ENCODE results near the gene CYB5R4. TPM values are rescaled to one million over a fixed set of nuclear protein-coding genes. Genes with fewer than 3 reads are reported as not detected.

CYB5R4 gene
- polyA plus RNA-seq, 1 of the 3 experiments (the other 2 are of a cell fraction), result 3.3 TPM

DNA sequence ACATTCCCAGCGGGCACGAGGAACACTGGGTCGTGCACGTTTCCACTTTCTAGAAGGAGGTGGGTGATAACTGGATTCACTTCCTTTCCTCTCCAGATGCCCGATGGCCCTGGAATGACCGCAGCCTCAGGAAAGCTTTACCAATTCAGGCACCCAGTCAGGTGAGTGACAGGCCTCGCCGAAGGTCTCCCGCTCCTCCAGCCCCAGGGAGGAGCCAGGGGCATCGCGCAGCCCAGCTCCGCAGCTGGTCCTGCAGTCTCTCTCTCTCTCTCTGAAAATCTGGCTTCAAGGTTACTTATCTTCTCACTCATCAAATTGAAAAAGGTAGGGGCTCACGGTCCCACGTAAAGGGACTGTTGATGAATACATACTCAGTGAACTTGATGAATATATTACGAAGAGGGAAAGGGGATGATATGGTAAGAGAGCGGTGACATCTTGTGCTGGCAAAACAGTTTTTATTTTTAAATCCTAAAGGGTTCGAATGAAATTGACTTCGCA lies 5.4 kb upstream of the CYB5R4 start:
- Histone ChIP-seq H3K27me3 (ENCODE audit: insufficient read depth) (peaks cover 33% of the 10 kb centered on the region), H4K20me1 (ENCODE audit: insufficient read depth) (no peaks in the 10 kb centered on the region), H3F3A (replicated peaks; ENCODE audit: insufficient read depth) (no peaks in the 10 kb centered on the region), H3K9ac (no peak overlapping the region), H2AFZ (ENCODE audit: low read depth) (no peak overlapping the region), H3K36me3 (replicated peaks in 1 of 2; ENCODE audit: control insufficient read depth in 1 of 2, insufficient read depth in 2 of 2, low read length in 1 of 2) (no peaks in the 10 kb centered on the region), H3K79me2 (ENCODE audit: insufficient read depth) (no peaks in the 10 kb centered on the region), H3K4me2 (peak overlapping the region; percentile 65), H3K9me3 (no peaks in the 10 kb centered on the region), H3K4me1 (ENCODE audit: control insufficient read depth in 1 of 2, insufficient read depth in 2 of 2, low read depth in 1 of 2, low read length in 1 of 2) (peaks cover 0 to 11% of the 10 kb centered on the region in 2 experiments; a peak in 2 of 4 replicates), H3K27ac (ENCODE audit: low read depth in 2 of 2, low read length in 1 of 2) (peak overlapping the region in 1 of 2 experiments; percentile 87; a peak in 2 of 4 replicates), H3K4me3 (ENCODE audit: low read depth in 2 of 2, low read length in 1 of 2) (peak overlapping the region; percentile 57 to 59; a peak in 3 of 4 replicates), H3K9me2 (no peaks in the 10 kb centered on the region)
- peak; percentile 65 for DNase-seq
- WGBS (ENCODE audit: low lambda C conversion rate), result 17% methylated on average over 17 of the region's 18 CpGs
- ChIA-PET CTCF (interaction anchor here (1.0 kb wide), 1 partner anchor 238 kb away, joined by 3 read pairs; no protein-coding TSS in a partner anchor), POLR2A (interaction anchor here (1.1 to 2.8 kb wide), 3 partner anchors 145 to 373 kb away, joined by 3 to 27 read pairs (median 14); partner anchors contain the start of genes CEP162 and SNAP91)
- TF ChIP-seq RAD21 (IDR thresholded peaks at IDR 0.05; ENCODE audit: low read length), result 0 out of 2 replicates have a peak, but pooled peaks have one; percentile 5
- peak; percentile 64 for TF ChIP-seq GATA2 (CRISPR knock-in tag; IDR thresholded peaks at IDR 0.05)
- TF ChIP-seq TEAD4 (IDR thresholded peaks at IDR 0.05; ENCODE audit: borderline replicate concordance, insufficient read depth), result no peak
- no peak for TF ChIP-seq FOSL2 (IDR thresholded peaks at IDR 0.05; ENCODE audit: borderline replicate concordance, low read depth)
- TF ChIP-seq CHD2 (IDR thresholded peaks at IDR 0.05; ENCODE audit: low read length, partially characterized antibody), result no peak

DNA sequence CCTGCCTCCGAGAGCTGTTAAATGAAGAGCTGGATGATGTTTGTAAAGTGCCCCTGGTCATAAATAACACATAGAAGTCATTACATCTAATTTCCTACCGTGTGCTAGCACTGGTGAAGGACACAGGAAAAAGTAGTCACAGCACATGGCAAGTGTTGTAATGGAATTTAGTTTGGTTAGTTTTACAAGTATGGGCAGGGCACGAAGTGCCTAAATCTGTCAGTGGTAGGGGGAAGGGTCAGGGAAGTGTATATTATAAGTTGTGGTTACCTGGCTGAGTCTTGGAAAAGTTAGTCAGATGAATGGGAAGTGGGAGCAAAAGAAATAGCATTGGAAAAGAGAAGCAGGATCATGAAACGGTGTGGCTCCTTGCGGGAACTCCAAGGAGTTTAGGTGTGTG lies 4.7 kb upstream of the CYB5R4 start:
- no peak for TF ChIP-seq JUND (IDR thresholded peaks at IDR 0.05)
- no peak for TF ChIP-seq POLR2AphosphoS5 (IDR thresholded peaks at IDR 0.05; ENCODE audit: low read depth, low read length)
- no peak for TF ChIP-seq NFIC (IDR thresholded peaks at IDR 0.05; ENCODE audit: borderline replicate concordance)
- no peak for TF ChIP-seq TCF12 (IDR thresholded peaks at IDR 0.05)
- no peak for TF ChIP-seq EP300 (IDR thresholded peaks at IDR 0.05; ENCODE audit: borderline replicate concordance in 1 of 2, low read depth in 1 of 2, low read length in 1 of 2)
- TF ChIP-seq CHD2 (IDR thresholded peaks at IDR 0.05; ENCODE audit: low read length, partially characterized antibody), result no peak
- no peak for TF ChIP-seq NRF1 (IDR thresholded peaks at IDR 0.05; ENCODE audit: low read depth, low read length)
- no peak for TF ChIP-seq ELF1 (IDR thresholded peaks at IDR 0.05)
- no peak for DNase-seq
- H3K27me3 ChIP-seq (ENCODE audit: insufficient read depth), result peaks cover 33% of the 10 kb centered on the region
- H3K27ac ChIP-seq (ENCODE audit: low read depth in 2 of 2, low read length in 1 of 2), result peak overlapping the region in 1 of 2 experiments; percentile 28; a peak in 1 of 4 replicates
- 0 out of 2 replicates have a peak, but pooled peaks cover under 1% of the 10 kb centered on the region for H3K79me2 ChIP-seq (ENCODE audit: insufficient read depth)
- no peaks in the 10 kb centered on the region for H3K9me3 ChIP-seq
- H3K4me3 ChIP-seq (ENCODE audit: low read depth in 2 of 2, low read length in 1 of 2), result peak overlapping the region in 1 of 2 experiments; percentile 59; a peak in 2 of 4 replicates
- no peak overlapping the region for H3K4me2 ChIP-seq
- H2AFZ ChIP-seq (ENCODE audit: low read depth), result no peak overlapping the region
- H3F3A ChIP-seq (replicated peaks; ENCODE audit: insufficient read depth), result no peaks in the 10 kb centered on the region
- ChIA-PET POLR2A (interaction anchor here (2.8 kb wide), 1 partner anchor 239 kb away, joined by 27 read pairs; no protein-coding TSS in a partner anchor), CTCF (interaction anchor here (1.0 kb wide), 1 partner anchor 239 kb away, joined by 3 read pairs; no protein-coding TSS in a partner anchor)
- WGBS (ENCODE audit: low lambda C conversion rate), result 70% methylated on average over 5 of the region's 5 CpGs
- no peaks in the 10 kb centered on the region for H4K20me1 ChIP-seq (ENCODE audit: insufficient read depth)
- no peaks in the 10 kb centered on the region for H3K9me2 ChIP-seq
- peaks cover 0 to 11% of the 10 kb centered on the region in 2 experiments; a peak in 2 of 4 replicates for H3K4me1 ChIP-seq (ENCODE audit: control insufficient read depth in 1 of 2, insufficient read depth in 2 of 2, low read depth in 1 of 2, low read length in 1 of 2)
- no peak overlapping the region for H3K9ac ChIP-seq
- no peaks in the 10 kb centered on the region for H3K36me3 ChIP-seq (replicated peaks in 1 of 2; ENCODE audit: control insufficient read depth in 1 of 2, insufficient read depth in 2 of 2, low read length in 1 of 2)
